CD4-positive, CD25-positive, alpha-beta regulatory T cell (primary cell): ENCODE results near the gene CAD. TPM values are rescaled to one million over a fixed set of nuclear protein-coding genes. Genes with fewer than 3 reads are reported as not detected.
A peak's percentile ranks its signal among the peaks of the same experiment; 100 is the strongest.

Source experiments
- ATAC-seq, 2 donors: fragments of 150-1000 bp; cut with Tn5 transposase; one replicate each; pipeline ENCODE4 v1.10.0; 2021; ENCODE audit warnings: low read depth in 2 of 2, moderate number of reproducible peaks in 2 of 2, moderate library complexity in 1 of 2
- DNase-seq, 3 donors: peaks; one replicate each; pipeline versions ENCODE4 v3.0.0 to v3.0.0-alpha.2; 2012 to 2022; ENCODE audit warnings: mixed read lengths in 1 of 3
- H3K27ac ChIP-seq: one replicate; pipeline ENCODE4 v1.7.0; 2013; ENCODE audit warnings: mild to moderate bottlenecking, low read length; ENCODE audit not compliant: insufficient read depth, poor library complexity, severe bottlenecking
- H3K27me3 ChIP-seq: one replicate; pipeline ENCODE4 v1.7.0; 2013; ENCODE audit warnings: low read length; ENCODE audit not compliant: control insufficient read depth, insufficient read depth
- H3K36me3 ChIP-seq: one replicate; pipeline ENCODE4 v1.7.0; 2013; ENCODE audit warnings: mild to moderate bottlenecking, low read length, moderate library complexity; ENCODE audit not compliant: control insufficient read depth, insufficient read depth
- H3K4me1 ChIP-seq: 2 replicates; pipeline ENCODE4 v1.7.0; 2013; ENCODE audit warnings: mild to moderate bottlenecking, low read length; ENCODE audit not compliant: insufficient read depth, control insufficient read depth, poor library complexity, severe bottlenecking
- H3K4me3 ChIP-seq: one replicate; pipeline ENCODE4 v1.7.0; 2013; ENCODE audit warnings: low read depth, mild to moderate bottlenecking, low read length, moderate library complexity
- H3K9me3 ChIP-seq, 2 experiments: 1 replicate in 1 of 2; 2 replicates in 1 of 2; pipeline ENCODE4 v1.7.0; 2013; ENCODE audit warnings: low read length in 2 of 2, mild to moderate bottlenecking in 1 of 2, moderate library complexity in 1 of 2; ENCODE audit not compliant: control insufficient read depth in 2 of 2
- H3K27ac Mint-ChIP-seq, 3 donors: one replicate each; pipeline ENCODE4 v1.8.0; 2020 to 2022; ENCODE audit warnings: mild to moderate bottlenecking in 3 of 3, mixed read lengths in 3 of 3, moderate library complexity in 2 of 3
- H3K27me3 Mint-ChIP-seq: one replicate; pipeline ENCODE4 v1.8.0; 2022; ENCODE audit warnings: mild to moderate bottlenecking, mixed read lengths
- H3K36me3 Mint-ChIP-seq: one replicate; pipeline ENCODE4 v1.8.0; 2020; ENCODE audit warnings: mixed read lengths
- H3K4me1 Mint-ChIP-seq, 4 donors: one replicate each; pipeline ENCODE4 v1.8.0; 2020 to 2022; ENCODE audit warnings: mixed read lengths in 4 of 4, mild to moderate bottlenecking in 1 of 4
- H3K4me3 Mint-ChIP-seq, 4 donors: one replicate each; pipeline ENCODE4 v1.8.0; 2020 to 2022; ENCODE audit warnings: mild to moderate bottlenecking in 4 of 4, mixed read lengths in 4 of 4, moderate library complexity in 3 of 4
- H3K9me3 Mint-ChIP-seq, 7 donors: one replicate each; pipeline ENCODE4 v1.8.0; 2020 to 2022; ENCODE audit warnings: mixed read lengths in 7 of 7, mild to moderate bottlenecking in 3 of 7, moderate library complexity in 2 of 7
- polyA plus RNA-seq, 4 donors: library from polyadenylated mRNA; unstranded; fragments of 300-500 nt; fragmentation: Illumina TruSeq; gene quantifications; one replicate each; pipeline ENCODE4 v1.2.3, GENCODE V29; 2021
- total RNA-seq: library from RNA; stranded (reverse); gene quantifications from one replicate; pipeline ENCODE4 v1.2.3, GENCODE V29; 2022

The CAD gene
- total and polyA plus RNA-seq, 5 donors from 2014 or later, result 12.2 to 27.4 (median 14.1) TPM

- no peak for ATAC-seq
- Mint-ChIP-seq H3K36me3 (no peaks in the 10 kb centered on the region), H3K4me3 (no peak overlapping the region), H3K27ac (no peak overlapping the region), H3K4me1 (no peaks in the 10 kb centered on the region), H3K9me3 (no peaks in the 10 kb centered on the region), H3K27me3 (peaks cover 31% of the 10 kb centered on the region)
- H3K4me3 ChIP-seq, result no peak overlapping the region
- no peak for DNase-seq
- H3K36me3 ChIP-seq, result no peaks in the 10 kb centered on the region
- H3K9me3 ChIP-seq, result no peaks in the 10 kb centered on the region
- H3K4me1 ChIP-seq, result peaks cover 7% of the 10 kb centered on the region
- H3K27ac ChIP-seq, result no peak overlapping the region
- peaks cover under 1% of the 10 kb centered on the region for H3K27me3 ChIP-seq
These were observed 33.6 kb downstream of the CAD start for GRCh38 chr2:27250652-27251379.

- H3K27ac Mint-ChIP-seq, result no peak overlapping the region
- ATAC-seq (no peak), DNase-seq (no peak)
- H3K36me3 Mint-ChIP-seq, result no peaks in the 10 kb centered on the region
- no peak overlapping the region for H3K4me3 ChIP-seq
- no peaks in the 10 kb centered on the region for H3K9me3 ChIP-seq
- H3K27ac ChIP-seq, result no peak overlapping the region
- no peaks in the 10 kb centered on the region for H3K4me1 Mint-ChIP-seq
- no peaks in the 10 kb centered on the region for H3K36me3 ChIP-seq
- H3K27me3 Mint-ChIP-seq, result peaks cover 35% of the 10 kb centered on the region
- H3K4me3 Mint-ChIP-seq, result no peak overlapping the region
- H3K9me3 Mint-ChIP-seq, result peaks cover 0 to 2% (median 0%) of the 10 kb centered on the region in 7 donors
- peaks cover 7% of the 10 kb centered on the region for H3K4me1 ChIP-seq
- peaks cover 4% of the 10 kb centered on the region for H3K27me3 ChIP-seq
These were observed 34.6 kb downstream of the CAD start for GRCh38 chr2:27251766-27252165.

- Mint-ChIP-seq H3K4me1 (no peaks in the 10 kb centered on the region), H3K36me3 (no peaks in the 10 kb centered on the region), H3K9me3 (peaks cover 0 to 3% (median 0%) of the 10 kb centered on the region in 7 donors), H3K4me3 (no peak overlapping the region), H3K27me3 (peaks cover 51% of the 10 kb centered on the region), H3K27ac (no peak overlapping the region)
- H3K27ac ChIP-seq, result no peak overlapping the region
- DNase-seq, result no peak
- no peak overlapping the region for H3K4me3 ChIP-seq
- no peak for ATAC-seq
- peaks cover 7% of the 10 kb centered on the region for H3K27me3 ChIP-seq
- H3K36me3 ChIP-seq, result no peaks in the 10 kb centered on the region
- no peaks in the 10 kb centered on the region for H3K9me3 ChIP-seq
- H3K4me1 ChIP-seq, result peaks cover 4% of the 10 kb centered on the region
These were observed 38.0 kb downstream of the CAD start for GRCh38 chr2:27255187-27255586.

GRCh38 chr2:27255660-27256059, 38.5 kb downstream of the CAD start:
- Histone ChIP-seq H3K36me3 (no peaks in the 10 kb centered on the region), H3K4me1 (no peaks in the 10 kb centered on the region), H3K9me3 (no peaks in the 10 kb centered on the region), H3K27ac (no peak overlapping the region), H3K27me3 (peaks cover 10% of the 10 kb centered on the region), H3K4me3 (no peak overlapping the region)
- ATAC-seq (no peak), DNase-seq (no peak)
- Mint-ChIP-seq H3K27ac (no peak overlapping the region), H3K4me3 (no peak overlapping the region), H3K36me3 (no peaks in the 10 kb centered on the region), H3K27me3 (peaks cover 56% of the 10 kb centered on the region), H3K4me1 (peaks cover 0 to 2% (median 0%) of the 10 kb centered on the region in 4 donors), H3K9me3 (peaks cover 0 to 3% (median 0%) of the 10 kb centered on the region in 7 donors)

GRCh38 chr2:27256855-27257454, 39.8 kb downstream of the CAD start:
- Histone ChIP-seq H3K27ac (no peak overlapping the region), H3K9me3 (no peaks in the 10 kb centered on the region), H3K27me3 (peaks cover 18% of the 10 kb centered on the region), H3K36me3 (no peaks in the 10 kb centered on the region), H3K4me1 (peaks cover 5% of the 10 kb centered on the region), H3K4me3 (no peak overlapping the region)
- H3K4me3 Mint-ChIP-seq, result no peak overlapping the region
- ATAC-seq (no peak), DNase-seq (no peak)
- peaks cover 0 to 14% (median under 1%) of the 10 kb centered on the region in 4 donors for H3K4me1 Mint-ChIP-seq
- H3K27ac Mint-ChIP-seq, result no peak overlapping the region
- H3K9me3 Mint-ChIP-seq, result peaks cover 0 to 3% (median 0%) of the 10 kb centered on the region in 7 donors
- H3K36me3 Mint-ChIP-seq, result no peaks in the 10 kb centered on the region
- peaks cover 61% of the 10 kb centered on the region for H3K27me3 Mint-ChIP-seq

- Mint-ChIP-seq H3K27ac (peak overlapping the region in 1 of 3 donors; percentile 44), H3K9me3 (peaks cover 0 to 3% (median 0%) of the 10 kb centered on the region in 7 donors), H3K4me3 (no peak overlapping the region), H3K36me3 (no peaks in the 10 kb centered on the region), H3K27me3 (peaks cover 61% of the 10 kb centered on the region), H3K4me1 (peaks cover 0 to 15% (median 1%) of the 10 kb centered on the region in 4 donors)
- ATAC-seq (no peak), DNase-seq (no peak)
- Histone ChIP-seq H3K4me3 (no peak overlapping the region), H3K36me3 (no peaks in the 10 kb centered on the region), H3K4me1 (peaks cover 15% of the 10 kb centered on the region), H3K9me3 (no peaks in the 10 kb centered on the region), H3K27ac (no peak overlapping the region), H3K27me3 (peaks cover 18% of the 10 kb centered on the region)
These were observed 40.9 kb downstream of the CAD start for GRCh38 chr2:27258051-27258450.

GRCh38 chr2:27261241-27261925, 44.2 kb downstream of the CAD start:
- DNase-seq (no peak), ATAC-seq (no peak)
- Histone ChIP-seq H3K4me1 (peaks cover 37% of the 10 kb centered on the region), H3K27ac (no peak overlapping the region), H3K4me3 (no peak overlapping the region), H3K27me3 (peaks cover 26% of the 10 kb centered on the region), H3K9me3 (no peaks in the 10 kb centered on the region), H3K36me3 (no peaks in the 10 kb centered on the region)
- H3K4me1 Mint-ChIP-seq, result peaks cover 0 to 30% (median 13%) of the 10 kb centered on the region in 4 donors
- peaks cover 0 to 3% (median 0%) of the 10 kb centered on the region in 7 donors for H3K9me3 Mint-ChIP-seq
- peaks cover 3% of the 10 kb centered on the region for H3K36me3 Mint-ChIP-seq
- peaks cover 58% of the 10 kb centered on the region for H3K27me3 Mint-ChIP-seq
- H3K4me3 Mint-ChIP-seq, result peak overlapping the region; percentile 36 to 65 (median 57)
- no peak overlapping the region for H3K27ac Mint-ChIP-seq
